ENCODE measurements around the gene GRM7. TPM values are rescaled to one million over a fixed set of nuclear protein-coding genes. Genes with fewer than 3 reads are reported as not detected.
"Not testable (repeated sequence)": the region's sequence is repeated elsewhere in the genome, so short reads cannot be mapped to it uniquely, and the experiment has no call there.

The GRM7 gene
- total and polyA plus RNA-seq, 9 donors = 0.04 to 0.13 (median 0.10) TPM; not detected in 6

DNA sequence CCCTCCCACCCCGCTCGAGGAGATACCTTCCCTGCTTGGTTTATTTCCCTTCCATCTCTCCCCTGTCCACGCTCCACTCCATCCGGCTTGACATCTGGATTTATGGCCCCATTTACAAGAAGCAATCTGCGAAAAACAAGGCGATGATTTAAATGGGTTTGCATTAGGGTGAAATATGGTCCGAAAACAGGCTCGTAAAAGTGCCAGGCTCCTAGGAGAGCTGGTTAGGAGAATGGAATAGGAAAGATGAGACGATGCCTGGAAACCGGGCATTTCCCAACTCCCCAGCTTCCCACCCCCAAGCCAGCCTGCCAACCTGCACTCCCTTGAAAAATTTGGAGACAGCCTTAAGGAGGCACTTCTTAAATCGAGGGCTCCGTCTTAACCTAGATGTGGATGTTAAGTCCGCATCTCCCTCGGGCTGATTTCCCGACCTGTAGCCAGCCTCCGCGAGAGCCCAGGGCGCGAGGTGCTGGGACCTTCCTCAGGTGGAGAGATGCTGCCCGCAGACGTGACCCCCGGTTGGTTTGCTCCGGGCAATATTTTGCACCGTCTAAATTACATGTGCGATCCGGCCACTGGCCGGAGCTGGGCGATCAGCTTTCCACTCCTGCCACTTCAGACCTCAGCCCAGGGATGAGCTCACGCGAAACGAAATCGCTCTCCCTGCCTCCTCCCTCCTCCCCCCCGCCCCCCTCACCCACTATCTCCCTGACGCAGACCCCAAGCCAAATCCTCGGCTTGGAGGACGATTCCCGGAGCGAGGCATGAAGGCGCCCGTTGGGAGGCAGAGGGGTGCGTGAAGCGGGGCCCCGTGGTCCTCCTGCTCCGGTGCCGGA, 1.3 kb downstream of the GRM7 start:
- WGBS (ENCODE audit: insufficient coverage) = 0% methylated on average over 30 of the region's 45 CpGs
- DNase-seq = no peak
- peaks cover 7% of the 10 kb centered on the region for H3K4me1 ChIP-seq (ENCODE audit: control insufficient read depth, insufficient read depth, low read length)
- H3K4me3 ChIP-seq (ENCODE audit: low read length) = no peak overlapping the region
- no peaks in the 10 kb centered on the region for H3K36me3 ChIP-seq (ENCODE audit: control insufficient read depth, insufficient read depth, low read length)
- H3K27ac ChIP-seq (ENCODE audit: low read length) = no peak overlapping the region
- H3K27me3 ChIP-seq (ENCODE audit: control insufficient read depth, insufficient read depth, low read length) = peaks cover 51% of the 10 kb centered on the region
- no peaks in the 10 kb centered on the region for H3K9me3 ChIP-seq (replicated peaks; ENCODE audit: control insufficient read depth, low read depth, low read length)

DNA sequence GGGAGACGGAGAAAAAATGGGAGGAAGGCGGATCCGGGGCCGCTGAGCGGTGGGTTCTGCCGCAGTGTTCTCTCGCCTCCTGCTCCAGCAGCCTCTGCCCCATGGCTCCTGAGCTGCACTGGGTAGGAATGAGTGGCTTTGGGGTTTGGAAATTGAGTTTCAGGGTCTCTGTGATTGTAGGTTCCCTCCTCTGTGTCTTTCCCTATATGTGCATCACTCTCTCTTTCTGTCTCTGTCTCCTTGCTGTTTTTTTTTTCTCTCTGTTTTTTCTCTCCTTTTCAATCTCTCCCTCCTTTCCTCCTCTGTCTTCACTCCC, 1.9 kb downstream of the GRM7 start:
- DNase-seq = no peak
- WGBS (ENCODE audit: insufficient coverage) = 0% methylated on average over 6 of the region's 7 CpGs
- H3K4me3 ChIP-seq (ENCODE audit: low read length) = no peak overlapping the region
- H3K27ac ChIP-seq (ENCODE audit: low read length) = no peak overlapping the region
- H3K36me3 ChIP-seq (ENCODE audit: control insufficient read depth, insufficient read depth, low read length) = no peaks in the 10 kb centered on the region
- no peaks in the 10 kb centered on the region for H3K9me3 ChIP-seq (replicated peaks; ENCODE audit: control insufficient read depth, low read depth, low read length)
- peaks cover 51% of the 10 kb centered on the region for H3K27me3 ChIP-seq (ENCODE audit: control insufficient read depth, insufficient read depth, low read length)
- peaks cover 7% of the 10 kb centered on the region for H3K4me1 ChIP-seq (ENCODE audit: control insufficient read depth, insufficient read depth, low read length)

GRCh38 chr3:6867269-6867668, 6.4 kb downstream of the GRM7 start:
- WGBS (ENCODE audit: insufficient coverage) = no CpG with 5 or more reads among the region's 3 CpGs
- no peak overlapping the region for H3K27ac ChIP-seq (ENCODE audit: low read length)
- H3K36me3 ChIP-seq (ENCODE audit: control insufficient read depth, insufficient read depth, low read length) = no peaks in the 10 kb centered on the region
- no peaks in the 10 kb centered on the region for H3K4me1 ChIP-seq (ENCODE audit: control insufficient read depth, insufficient read depth, low read length)
- no peaks in the 10 kb centered on the region for H3K9me3 ChIP-seq (replicated peaks; ENCODE audit: control insufficient read depth, low read depth, low read length)
- H3K4me3 ChIP-seq (ENCODE audit: low read length) = no peak overlapping the region
- no peak for DNase-seq
- peaks cover 23% of the 10 kb centered on the region for H3K27me3 ChIP-seq (ENCODE audit: control insufficient read depth, insufficient read depth, low read length)

DNA sequence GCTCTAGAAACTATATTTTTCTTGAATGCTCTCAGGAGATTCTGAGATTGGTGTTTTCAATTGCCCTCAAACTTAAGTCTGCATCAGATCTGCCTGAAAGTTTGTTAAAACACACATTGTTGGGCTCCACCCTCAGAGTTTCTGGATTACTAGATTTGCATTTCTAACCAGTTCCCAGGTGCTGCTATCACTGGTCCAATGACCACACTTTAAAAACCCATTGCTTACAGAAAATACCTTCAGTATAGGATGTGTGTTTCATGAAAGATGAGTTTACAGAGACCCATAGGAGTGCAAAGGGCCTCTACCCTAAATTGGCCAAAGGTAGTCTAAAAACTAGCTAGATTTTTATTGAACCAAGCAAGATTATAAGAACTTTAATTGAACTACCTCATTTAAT, 17.8 kb downstream of the GRM7 start:
- DNase-seq = no peak
- H3K27ac ChIP-seq (ENCODE audit: low read length) = no peak overlapping the region
- no peaks in the 10 kb centered on the region for H3K27me3 ChIP-seq (ENCODE audit: control insufficient read depth, insufficient read depth, low read length)
- no peak overlapping the region for H3K4me3 ChIP-seq (ENCODE audit: low read length)
- no peaks in the 10 kb centered on the region for H3K36me3 ChIP-seq (ENCODE audit: control insufficient read depth, insufficient read depth, low read length)
- no peaks in the 10 kb centered on the region for H3K4me1 ChIP-seq (ENCODE audit: control insufficient read depth, insufficient read depth, low read length)
- H3K9me3 ChIP-seq (replicated peaks; ENCODE audit: control insufficient read depth, low read depth, low read length) = no peaks in the 10 kb centered on the region

GRCh38 chr3:6912240-6912639, 51.3 kb downstream of the GRM7 start:
- H3K4me1 ChIP-seq (ENCODE audit: control insufficient read depth, insufficient read depth, low read length) = no peaks in the 10 kb centered on the region
- H3K4me3 ChIP-seq (ENCODE audit: low read length) = no peak overlapping the region
- H3K27me3 ChIP-seq (ENCODE audit: control insufficient read depth, insufficient read depth, low read length) = no peaks in the 10 kb centered on the region
- no peak for DNase-seq
- H3K36me3 ChIP-seq (ENCODE audit: control insufficient read depth, insufficient read depth, low read length) = no peaks in the 10 kb centered on the region
- H3K9me3 ChIP-seq (replicated peaks; ENCODE audit: control insufficient read depth, low read depth, low read length) = no peaks in the 10 kb centered on the region
- WGBS (ENCODE audit: insufficient coverage) = no CpG with 5 or more reads among the region's 3 CpGs
- H3K27ac ChIP-seq (ENCODE audit: low read length) = no peak overlapping the region

GRCh38 chr3:6915898-6916297, 55.0 kb downstream of the GRM7 start:
- H3K27ac ChIP-seq (ENCODE audit: low read length) = no peak overlapping the region
- H3K4me1 ChIP-seq (ENCODE audit: control insufficient read depth, insufficient read depth, low read length) = no peaks in the 10 kb centered on the region
- H3K4me3 ChIP-seq (ENCODE audit: low read length) = no peak overlapping the region
- no peaks in the 10 kb centered on the region for H3K27me3 ChIP-seq (ENCODE audit: control insufficient read depth, insufficient read depth, low read length)
- no peak for DNase-seq
- WGBS (ENCODE audit: insufficient coverage) = no CpG with 5 or more reads among the region's 1 CpG
- no peaks in the 10 kb centered on the region for H3K9me3 ChIP-seq (replicated peaks; ENCODE audit: control insufficient read depth, low read depth, low read length)
- no peaks in the 10 kb centered on the region for H3K36me3 ChIP-seq (ENCODE audit: control insufficient read depth, insufficient read depth, low read length)

GRCh38 chr3:6921066-6921465, 60.2 kb downstream of the GRM7 start:
- 66% methylated on average over 6 of the region's 8 CpGs for WGBS (ENCODE audit: insufficient coverage)
- Histone ChIP-seq H3K4me1 (ENCODE audit: control insufficient read depth, insufficient read depth, low read length) (no peaks in the 10 kb centered on the region), H3K36me3 (ENCODE audit: control insufficient read depth, insufficient read depth, low read length) (no peaks in the 10 kb centered on the region), H3K27me3 (ENCODE audit: control insufficient read depth, insufficient read depth, low read length) (no peaks in the 10 kb centered on the region), H3K9me3 (replicated peaks; ENCODE audit: control insufficient read depth, low read depth, low read length) (no peaks in the 10 kb centered on the region), H3K4me3 (ENCODE audit: low read length) (no peak overlapping the region), H3K27ac (ENCODE audit: low read length) (no peak overlapping the region)
- peak; percentile 2 for DNase-seq

GRCh38 chr3:6921876-6922275, 61.0 kb downstream of the GRM7 start:
- WGBS (ENCODE audit: insufficient coverage) = 95% methylated on average over 3 of the region's 8 CpGs
- Histone ChIP-seq H3K27me3 (ENCODE audit: control insufficient read depth, insufficient read depth, low read length) (no peaks in the 10 kb centered on the region), H3K9me3 (replicated peaks; ENCODE audit: control insufficient read depth, low read depth, low read length) (no peaks in the 10 kb centered on the region), H3K27ac (ENCODE audit: low read length) (no peak overlapping the region), H3K4me3 (ENCODE audit: low read length) (no peak overlapping the region), H3K36me3 (ENCODE audit: control insufficient read depth, insufficient read depth, low read length) (no peaks in the 10 kb centered on the region), H3K4me1 (ENCODE audit: control insufficient read depth, insufficient read depth, low read length) (no peaks in the 10 kb centered on the region)
- DNase-seq = no peak

DNA sequence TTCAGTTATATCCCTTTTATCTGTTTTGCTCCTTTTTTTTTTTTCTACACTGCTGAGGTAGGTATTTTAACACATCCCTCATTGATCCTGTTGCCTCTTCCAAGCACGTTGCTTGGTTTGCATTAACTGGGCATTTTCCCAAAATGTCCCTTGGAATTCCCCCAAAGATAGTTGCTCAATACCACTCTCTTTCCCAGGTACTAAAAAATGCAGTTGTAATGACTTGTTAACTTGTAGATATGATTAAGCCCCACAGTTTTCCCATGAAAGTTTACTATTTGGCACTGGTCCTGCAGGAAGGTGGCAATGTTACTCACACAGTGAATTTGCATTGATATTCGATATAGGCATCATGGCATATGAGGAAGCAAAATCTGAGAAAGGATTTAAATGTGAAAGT, 67.1 kb downstream of the GRM7 start:
- whole genome bisulfite sequencing (ENCODE audit: insufficient coverage) = no CpG with 5 or more reads among the region's 2 CpGs
- Histone ChIP-seq H3K9me3 (replicated peaks; ENCODE audit: control insufficient read depth, low read depth, low read length) (no peaks in the 10 kb centered on the region), H3K27me3 (ENCODE audit: control insufficient read depth, insufficient read depth, low read length) (no peaks in the 10 kb centered on the region), H3K27ac (ENCODE audit: low read length) (no peak overlapping the region), H3K4me3 (ENCODE audit: low read length) (no peak overlapping the region), H3K4me1 (ENCODE audit: control insufficient read depth, insufficient read depth, low read length) (no peaks in the 10 kb centered on the region), H3K36me3 (ENCODE audit: control insufficient read depth, insufficient read depth, low read length) (no peaks in the 10 kb centered on the region)
- no peak for DNase-seq

GRCh38 chr3:6929918-6930317, 69.0 kb downstream of the GRM7 start:
- WGBS (ENCODE audit: insufficient coverage) = no CpG with 5 or more reads among the region's 2 CpGs
- no peaks in the 10 kb centered on the region for H3K4me1 ChIP-seq (ENCODE audit: control insufficient read depth, insufficient read depth, low read length)
- no peak for DNase-seq
- H3K4me3 ChIP-seq (ENCODE audit: low read length) = no peak overlapping the region
- no peak overlapping the region for H3K27ac ChIP-seq (ENCODE audit: low read length)
- H3K27me3 ChIP-seq (ENCODE audit: control insufficient read depth, insufficient read depth, low read length) = no peaks in the 10 kb centered on the region
- no peaks in the 10 kb centered on the region for H3K9me3 ChIP-seq (replicated peaks; ENCODE audit: control insufficient read depth, low read depth, low read length)
- no peaks in the 10 kb centered on the region for H3K36me3 ChIP-seq (ENCODE audit: control insufficient read depth, insufficient read depth, low read length)

- not testable (repeated sequence) for H3K27me3 ChIP-seq (ENCODE audit: control insufficient read depth, insufficient read depth, low read length); H3K36me3 ChIP-seq (ENCODE audit: control insufficient read depth, insufficient read depth, low read length); H3K4me1 ChIP-seq (ENCODE audit: control insufficient read depth, insufficient read depth, low read length); H3K4me3 ChIP-seq (ENCODE audit: low read length); DNase-seq; H3K27ac ChIP-seq (ENCODE audit: low read length); H3K9me3 ChIP-seq (replicated peaks; ENCODE audit: control insufficient read depth, low read depth, low read length)
- WGBS (ENCODE audit: insufficient coverage) = 100% methylated on average over 1 of the region's 2 CpGs
Measured at GRCh38 chr3:6935418-6935817, 74.5 kb downstream of the GRM7 start.
